ENCODE data around the gene DVL3.

GRCh38 chr3:184218814-184219213 lies 63.6 kb downstream of the DVL3 start:
- TF ChIP-seq POLR2A (IDR thresholded peaks at IDR 0.05) (no peak), CTCF (IDR thresholded peaks at IDR 0.05) (no peak)
